ENCODE results near the gene HDAC6. TPM values are rescaled to one million over a fixed set of nuclear protein-coding genes. Genes with fewer than 3 reads are reported as not detected.

HDAC6 gene
- total and polyA plus RNA-seq, 10 of the 15 experiments (the other 5 are each of a cell fraction or from before 2014, with no cell fraction given): 8.3 to 47.0 (median 34.1) TPM

DNA sequence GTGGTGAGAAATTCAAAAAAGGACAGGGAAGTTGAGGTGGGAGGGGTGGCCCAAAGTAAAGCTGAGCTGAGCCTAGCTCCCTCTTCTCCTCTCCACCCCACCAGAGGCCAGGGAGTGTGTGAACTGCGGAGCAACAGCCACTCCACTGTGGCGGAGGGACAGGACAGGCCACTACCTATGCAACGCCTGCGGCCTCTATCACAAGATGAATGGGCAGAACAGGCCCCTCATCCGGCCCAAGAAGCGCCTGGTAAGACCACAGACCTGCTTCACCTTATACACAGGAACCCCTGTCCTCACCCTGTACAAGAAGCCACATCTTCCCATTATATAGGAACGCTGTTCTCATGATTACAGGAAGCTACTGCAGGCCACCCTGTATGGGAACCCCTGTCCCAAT lies 9.6 kb upstream of the HDAC6 start:
- no peaks in the 10 kb centered on the region for H3K4me1 ChIP-seq (ENCODE audit: control insufficient read depth, insufficient read depth, low read length)
- no peak overlapping the region for H3K4me2 ChIP-seq (ENCODE audit: control insufficient read depth, insufficient read depth)
- no peak overlapping the region for H3K9ac ChIP-seq (ENCODE audit: control insufficient read depth, insufficient read depth, low read length)
- DNase-seq (ENCODE audit: low read depth, low spot score): no peak
- intact Hi-C loops (cut with micrococcal nuclease; ENCODE audit: unreplicated experiment): no loop called here
- no peak for FAIRE-seq
- ChIA-PET SMC1A (ENCODE audit: uncharacterized antibody, unreplicated experiment) (no interaction called here), RAD21 (ENCODE audit: unreplicated experiment) (no interaction called here), POLR2A (no interaction called here), CTCF (no interaction called here)
- H3K27me3 ChIP-seq (replicated peaks in 1 of 2; ENCODE audit: control insufficient read depth in 2 of 2, insufficient read depth in 2 of 2, low read length in 1 of 2): no peaks in the 10 kb centered on the region
- no peak overlapping the region for H3K4me3 ChIP-seq
- no peak overlapping the region for H3K27ac ChIP-seq (ENCODE audit: control insufficient read depth, insufficient read depth)
- in situ Hi-C loops (cut with MboI): loop anchor here (5.0 kb wide), 1 partner anchor 35 kb away; the partner anchor contains the start of gene ERAS
- H3K36me3 ChIP-seq (ENCODE audit: control insufficient read depth in 2 of 2, insufficient read depth in 2 of 2, low read length in 1 of 2): no peaks in the 10 kb centered on the region
- 42% methylated on average over 7 of the region's 7 CpGs for WGBS (ENCODE audit: insufficient coverage, insufficient replicate concordance, low lambda C conversion rate, missing lambda C conversion rate)
- H3K79me2 ChIP-seq (ENCODE audit: control insufficient read depth, insufficient read depth, low read length): no peaks in the 10 kb centered on the region
- TF ChIP-seq NFYA (IDR thresholded peaks at IDR 0.05; ENCODE audit: borderline replicate concordance, low read depth, low read length) (no peak), RUNX3 (IDR thresholded peaks at IDR 0.05; ENCODE audit: low read length) (no peak), SP1 (IDR thresholded peaks at IDR 0.05; ENCODE audit: low read depth, low read length) (no peak), HDAC2 (IDR thresholded peaks at IDR 0.05) (no peak), TARDBP (IDR thresholded peaks at IDR 0.05; ENCODE audit: borderline replicate concordance) (no peak), HSF1 (IDR thresholded peaks at IDR 0.05; ENCODE audit: low read depth, low read length) (no peak), ZNF274 (IDR thresholded peaks at IDR 0.05; ENCODE audit: insufficient read depth, insufficient read length) (no peak)
- TF ChIP-seq, protein P1, sequence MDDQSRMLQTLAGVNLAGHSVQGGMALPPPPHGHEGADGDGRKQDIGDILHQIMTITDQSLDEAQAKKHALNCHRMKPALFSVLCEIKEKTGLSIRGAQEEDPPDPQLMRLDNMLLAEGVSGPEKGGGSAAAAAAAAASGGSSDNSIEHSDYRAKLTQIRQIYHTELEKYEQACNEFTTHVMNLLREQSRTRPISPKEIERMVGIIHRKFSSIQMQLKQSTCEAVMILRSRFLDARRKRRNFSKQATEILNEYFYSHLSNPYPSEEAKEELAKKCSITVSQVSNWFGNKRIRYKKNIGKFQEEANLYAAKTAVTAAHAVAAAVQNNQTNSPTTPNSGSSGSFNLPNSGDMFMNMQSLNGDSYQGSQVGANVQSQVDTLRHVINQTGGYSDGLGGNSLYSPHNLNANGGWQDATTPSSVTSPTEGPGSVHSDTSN (IDR thresholded peaks at IDR 0.05; ENCODE audit: insufficient replicate concordance, low read depth, low read length): no peak
- no peaks in the 10 kb centered on the region for H4K20me1 ChIP-seq (ENCODE audit: control insufficient read depth, insufficient read depth)
- H2AFZ ChIP-seq (ENCODE audit: control insufficient read depth, low read depth, low read length): no peak overlapping the region
- no peak for ATAC-seq
- no peaks in the 10 kb centered on the region for H3K9me3 ChIP-seq (replicated peaks; ENCODE audit: control insufficient read depth, insufficient read depth, low read length)
- no TSS peak for BruUV-seq (replicated peaks)
